Measurements from ENCODE around the gene RGS12. TPM values are rescaled to one million over a fixed set of nuclear protein-coding genes. Genes with fewer than 3 reads are reported as not detected.
A peak's percentile ranks its signal among the peaks of the same experiment; 100 is the strongest.

The RGS12 gene
- total and polyA plus RNA-seq, 2 of the 13 experiments (the other 11 are each of a cell fraction or from before 2014, with no cell fraction given) = 21.0 to 27.7 TPM

- H3K27ac ChIP-seq (ENCODE audit: extremely low read length, insufficient read depth, low read length) = peak overlapping the region; percentile 42
- ATAC-seq (peak; percentile 93), DNase-seq (ENCODE audit: low spot score) (peak; percentile 60)
- no peak for TF ChIP-seq ZNF512B (CRISPR knock-in tag; IDR thresholded peaks at IDR 0.05; ENCODE audit: borderline replicate concordance)
- 0 out of 2 replicates have a peak, but pooled peaks have one; percentile 28 for TF ChIP-seq ZNF792 (CRISPR knock-in tag; IDR thresholded peaks at IDR 0.05)
- TF ChIP-seq MEIS1 (CRISPR knock-in tag; IDR thresholded peaks at IDR 0.05; ENCODE audit: borderline replicate concordance) = no peak
- TF ChIP-seq MIER2 (CRISPR knock-in tag; IDR thresholded peaks at IDR 0.05) = no peak
- TF ChIP-seq HOMEZ (CRISPR knock-in tag; IDR thresholded peaks at IDR 0.05; ENCODE audit: low read depth) = no peak
- no peak for TF ChIP-seq ZNF639 (CRISPR knock-in tag; conservative IDR thresholded peaks at IDR 0.05)
- TF ChIP-seq MED1 (CRISPR knock-in tag; IDR thresholded peaks at IDR 0.05) = peak; percentile 40
- TF ChIP-seq MYPOP (CRISPR knock-in tag; IDR thresholded peaks at IDR 0.05) = no peak
- TF ChIP-seq NR3C1 (CRISPR knock-in tag; IDR thresholded peaks at IDR 0.05) = no peak
- TF ChIP-seq ZNF770 (CRISPR knock-in tag; IDR thresholded peaks at IDR 0.05) = no peak
- TF ChIP-seq NR2C2 (CRISPR knock-in tag; IDR thresholded peaks at IDR 0.05; ENCODE audit: borderline replicate concordance) = peak; percentile 49; the same call in 1 of the 2 replicates
- peak; percentile 40 for TF ChIP-seq FOXA3 (CRISPR knock-in tag; IDR thresholded peaks at IDR 0.05)
- no peak for TF ChIP-seq MBD4 (IDR thresholded peaks at IDR 0.05; ENCODE audit: borderline replicate concordance, low read length)
- no peak for TF ChIP-seq SETDB1 (CRISPR knock-in tag; IDR thresholded peaks at IDR 0.05; ENCODE audit: borderline replicate concordance)
- no peak for TF ChIP-seq SOX6 (IDR thresholded peaks at IDR 0.05)
- TF ChIP-seq SOX6 (CRISPR knock-in tag; IDR thresholded peaks at IDR 0.05) = 0 out of 2 replicates have a peak, but pooled peaks have one; percentile 37
Measured at GRCh38 chr4:3323071-3323481, 30.3 kb downstream of the RGS12 start.

More at GRCh38 chr4:3323071-3323481, 30.3 kb downstream of the RGS12 start:
- peak; percentile 86 for FAIRE-seq
- in situ Hi-C loops (cut with HindIII; ENCODE audit: extremely low pct_ligation_motif_present, low pct_unique_long_range_greater_than_20kb) = no loop called here
- no TSS peak for BruUV-seq (replicated peaks)
- no peak overlapping the region for H2AFZ ChIP-seq (ENCODE audit: low read length)
- H3K9ac ChIP-seq (ENCODE audit: insufficient read depth, low read depth, low read length) = no peak overlapping the region
- peak overlapping the region; percentile 40 for H3K4me2 ChIP-seq (ENCODE audit: low read depth, low read length)
- peak overlapping the region in 1 of 3 experiments; percentile 37; a peak in 2 of 6 replicates for H3K4me3 ChIP-seq (replicated peaks in 1 of 3; ENCODE audit: insufficient read depth in 1 of 3, low read depth in 2 of 3, low read length in 3 of 3)
- H4K20me1 ChIP-seq (ENCODE audit: insufficient read depth, low read length) = no peaks in the 10 kb centered on the region
- H3K79me2 ChIP-seq (ENCODE audit: insufficient read depth, low read length) = peaks cover 15% of the 10 kb centered on the region
- peaks cover 8 to 12% of the 10 kb centered on the region in 2 experiments; a peak in 3 of 5 replicates for H3K36me3 ChIP-seq (replicated peaks in 1 of 2; ENCODE audit: control insufficient read depth in 1 of 2, insufficient read depth in 2 of 2, low read length in 2 of 2)
- WGBS (ENCODE audit: low lambda C conversion rate) = 61% methylated on average over 19 of the region's 21 CpGs
- H3K27me3 ChIP-seq (ENCODE audit: control insufficient read depth in 1 of 2, insufficient read depth in 2 of 2, low read length in 2 of 2) = no peaks in the 10 kb centered on the region
- ChIA-PET POLR2A (no interaction called here), CTCF (ENCODE audit: low intra/inter-chr PET ratio, low total read pairs) (no interaction called here)
- intact Hi-C loops (cut with micrococcal nuclease; ENCODE audit: unreplicated experiment) = no loop called here
- peaks cover 45% of the 10 kb centered on the region for H3K4me1 ChIP-seq (ENCODE audit: insufficient read depth, low read length)
- H3K9me3 ChIP-seq (ENCODE audit: low read length) = no peaks in the 10 kb centered on the region

Measured in HepG2 (cell line).